ENCODE measurements around the gene STEEP1. TPM values are rescaled to one million over a fixed set of nuclear protein-coding genes. Genes with fewer than 3 reads are reported as not detected.

STEEP1 gene
- total and polyA plus RNA-seq, 9 donors: 18.9 to 51.9 (median 22.4) TPM

GRCh38 chrX:119492463-119492862 lies 72.7 kb downstream of the STEEP1 start:
- H3K9me3 ChIP-seq: no peaks in the 10 kb centered on the region
- TF ChIP-seq POLR2A (IDR thresholded peaks at IDR 0.05): no peak
- no peak for TF ChIP-seq EP300 (IDR thresholded peaks at IDR 0.05)
- TF ChIP-seq, protein P1, sequence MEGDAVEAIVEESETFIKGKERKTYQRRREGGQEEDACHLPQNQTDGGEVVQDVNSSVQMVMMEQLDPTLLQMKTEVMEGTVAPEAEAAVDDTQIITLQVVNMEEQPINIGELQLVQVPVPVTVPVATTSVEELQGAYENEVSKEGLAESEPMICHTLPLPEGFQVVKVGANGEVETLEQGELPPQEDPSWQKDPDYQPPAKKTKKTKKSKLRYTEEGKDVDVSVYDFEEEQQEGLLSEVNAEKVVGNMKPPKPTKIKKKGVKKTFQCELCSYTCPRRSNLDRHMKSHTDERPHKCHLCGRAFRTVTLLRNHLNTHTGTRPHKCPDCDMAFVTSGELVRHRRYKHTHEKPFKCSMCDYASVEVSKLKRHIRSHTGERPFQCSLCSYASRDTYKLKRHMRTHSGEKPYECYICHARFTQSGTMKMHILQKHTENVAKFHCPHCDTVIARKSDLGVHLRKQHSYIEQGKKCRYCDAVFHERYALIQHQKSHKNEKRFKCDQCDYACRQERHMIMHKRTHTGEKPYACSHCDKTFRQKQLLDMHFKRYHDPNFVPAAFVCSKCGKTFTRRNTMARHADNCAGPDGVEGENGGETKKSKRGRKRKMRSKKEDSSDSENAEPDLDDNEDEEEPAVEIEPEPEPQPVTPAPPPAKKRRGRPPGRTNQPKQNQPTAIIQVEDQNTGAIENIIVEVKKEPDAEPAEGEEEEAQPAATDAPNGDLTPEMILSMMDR (IDR thresholded peaks at IDR 0.05): no peak
- no peak for DNase-seq

GRCh38 chrX:119489212-119490074 lies 75.8 kb downstream of the STEEP1 start:
- Histone ChIP-seq H3K4me1 (ENCODE audit: insufficient read depth) (no peaks in the 10 kb centered on the region), H3K27ac (no peak overlapping the region), H3K27me3 (no peaks in the 10 kb centered on the region), H3K4me3 (no peak overlapping the region), H3K9me3 (no peaks in the 10 kb centered on the region), H3K36me3 (no peaks in the 10 kb centered on the region)
- TF ChIP-seq, protein P1 (IDR thresholded peaks at IDR 0.05): no peak
- TF ChIP-seq POLR2A (IDR thresholded peaks at IDR 0.05): no peak
- no peak for TF ChIP-seq EP300 (IDR thresholded peaks at IDR 0.05)
- intact Hi-C loops (cut with DNase I): no loop called here
- WGBS, 3 donors: 80 to 83% (median 80%) methylated on average over 13 of the region's 13 CpGs
- DNase-seq: no peak

More at GRCh38 chrX:119492463-119492862, 72.7 kb downstream of the STEEP1 start:
- H3K27ac ChIP-seq: no peak overlapping the region
- H3K4me1 ChIP-seq (ENCODE audit: insufficient read depth): no peaks in the 10 kb centered on the region
- no peak overlapping the region for H3K4me3 ChIP-seq
- no peaks in the 10 kb centered on the region for H3K36me3 ChIP-seq
- intact Hi-C loops (cut with DNase I): no loop called here
- H3K27me3 ChIP-seq: no peaks in the 10 kb centered on the region
- 54 to 82% (median 82%) methylated on average over 2 of the region's 2 CpGs for WGBS, 3 donors

DNA sequence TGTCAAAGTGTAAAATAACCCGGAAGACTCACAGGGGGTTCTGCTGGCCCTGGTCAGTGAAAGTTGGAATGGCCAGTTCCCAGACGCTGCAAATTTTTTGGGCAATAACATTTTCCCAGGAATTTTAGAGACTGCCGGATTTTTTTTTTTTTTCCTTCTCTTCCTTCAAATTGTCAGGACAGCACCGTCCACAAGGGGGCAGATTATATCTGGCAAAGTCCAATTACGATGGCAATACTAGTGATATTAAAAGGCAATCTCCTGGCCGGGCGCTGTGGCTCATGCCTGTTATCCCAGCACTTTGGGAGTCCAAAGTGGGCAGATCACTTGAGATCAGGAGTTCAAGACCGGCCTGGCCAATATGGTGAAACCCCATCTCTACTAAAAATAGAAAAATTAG lies 76.5 kb downstream of the STEEP1 start:
- no peak overlapping the region for H3K27ac ChIP-seq
- 19 to 28% (median 23%) methylated on average over 8 of the region's 8 CpGs for WGBS, 3 donors
- H3K27me3 ChIP-seq: no peaks in the 10 kb centered on the region
- no peaks in the 10 kb centered on the region for H3K9me3 ChIP-seq
- peak in 4 of 5 donors; percentile 28 to 62 (median 48) for DNase-seq
- intact Hi-C loops (cut with DNase I): no loop called here
- no peak overlapping the region for H3K4me3 ChIP-seq
- H3K36me3 ChIP-seq: no peaks in the 10 kb centered on the region
- H3K4me1 ChIP-seq (ENCODE audit: insufficient read depth): no peaks in the 10 kb centered on the region
- TF ChIP-seq, protein P1 (IDR thresholded peaks at IDR 0.05): no peak
- TF ChIP-seq POLR2A (IDR thresholded peaks at IDR 0.05) (no peak), EP300 (IDR thresholded peaks at IDR 0.05) (no peak)

Other genes starting within 250 kb of the STEEP1 start
- 10 to 100 TPM in 3 of 7 donors, 1 to 10 TPM in 4; 6.6 to 14.5 (median 8.2) TPM for gene SLC25A43, start 166.1 kb downstream of the STEEP1 start, total RNA-seq
- gene SLC25A43, start 166.1 kb downstream of the STEEP1 start, polyA plus RNA-seq: 10 to 100 TPM in 1 of 2 donors, 1 to 10 TPM in 1; 6.4 to 13.8 TPM
- 100 to 1,000 TPM in 6 of 7 donors, 10 to 100 TPM in 1; 97.2 to 166 (median 138) TPM for gene SLC25A5, start 97.0 kb downstream of the STEEP1 start, total RNA-seq
- 100 to 1,000 TPM; 147 to 214 TPM for gene SLC25A5, start 97.0 kb downstream of the STEEP1 start, polyA plus RNA-seq
- gene UBE2A, start 9.2 kb upstream of the STEEP1 start, total RNA-seq: 10 to 100 TPM; 25.0 to 40.1 (median 30.2) TPM
- gene UBE2A, start 9.2 kb upstream of the STEEP1 start, polyA plus RNA-seq: 10 to 100 TPM; 29.8 to 86.0 TPM
- gene NKRF, start 41.0 kb upstream of the STEEP1 start, total RNA-seq: 10 to 100 TPM in 3 of 7 donors, 1 to 10 TPM in 4; 7.5 to 12.5 (median 9.5) TPM
- gene NKRF, start 41.0 kb upstream of the STEEP1 start, polyA plus RNA-seq: 10 to 100 TPM in 1 of 2 donors, 1 to 10 TPM in 1; 4.9 to 10.1 TPM
- 10 to 100 TPM in 5 of 7 donors, 1 to 10 TPM in 2; 4.6 to 19.3 (median 13.5) TPM for gene SEPTIN6, start 127.8 kb upstream of the STEEP1 start, total RNA-seq
- gene SEPTIN6, start 127.8 kb upstream of the STEEP1 start, polyA plus RNA-seq: 10 to 100 TPM in 1 of 2 donors, 1 to 10 TPM in 1; 6.6 to 37.9 TPM
- gene SOWAHD, start 193.2 kb upstream of the STEEP1 start, total RNA-seq: 1 to 10 TPM in 1 of 7 donors, under 1 TPM in 4, not detected in 2; 0.25 to 2.3 (median 0.58) TPM
- gene SOWAHD, start 193.2 kb upstream of the STEEP1 start, polyA plus RNA-seq: under 1 TPM; 0.12 to 0.27 TPM
- gene RPL39, start 226.2 kb upstream of the STEEP1 start, total RNA-seq: 1,000 to 10,000 TPM; 2,907 to 8,735 (median 3,301) TPM
- gene RPL39, start 226.2 kb upstream of the STEEP1 start, polyA plus RNA-seq: over 10,000 TPM in 1 of 2 donors, 1,000 to 10,000 TPM in 1; 5,166 to 12,575 TPM